Sigmoid colon (tissue), 4 donors: ENCODE data around the gene SLC2A3.
"Not testable (repeated sequence)": the region's sequence is repeated elsewhere in the genome, so short reads cannot be mapped to it uniquely, and the experiment has no call there.

ENCODE experiments used
- CTCF ChIP-seq, 4 experiments: fragments of 450-650 bp in 3 of 4; fragments of 200-600 bp in 1 of 4; IDR thresholded peaks; one replicate each; pipeline ENCODE4 v1.5.1; 2016 to 2019; ENCODE audit warnings: antibody characterized with exemption in 4 of 4, mild to moderate bottlenecking in 3 of 4, moderate library complexity in 2 of 4
- EP300 ChIP-seq, 4 donors: sonication (generic); formaldehyde crosslinking; IDR thresholded peaks; one replicate each; pipeline ENCODE4 v1.6.1; 2017; ENCODE audit warnings: antibody characterized with exemption in 4 of 4
- POLR2A ChIP-seq, 2 donors: fragments of 450-650 bp; IDR thresholded peaks; one replicate each; pipeline ENCODE4 v1.6.1; 2016; ENCODE audit warnings: antibody characterized with exemption in 2 of 2, mild to moderate bottlenecking in 2 of 2, moderate library complexity in 2 of 2
- POLR2AphosphoS5 ChIP-seq, 4 donors: sonication (generic); formaldehyde crosslinking; IDR thresholded peaks; one replicate each; pipeline ENCODE4 v1.6.1; 2017; ENCODE audit warnings: antibody characterized with exemption in 4 of 4

DNA sequence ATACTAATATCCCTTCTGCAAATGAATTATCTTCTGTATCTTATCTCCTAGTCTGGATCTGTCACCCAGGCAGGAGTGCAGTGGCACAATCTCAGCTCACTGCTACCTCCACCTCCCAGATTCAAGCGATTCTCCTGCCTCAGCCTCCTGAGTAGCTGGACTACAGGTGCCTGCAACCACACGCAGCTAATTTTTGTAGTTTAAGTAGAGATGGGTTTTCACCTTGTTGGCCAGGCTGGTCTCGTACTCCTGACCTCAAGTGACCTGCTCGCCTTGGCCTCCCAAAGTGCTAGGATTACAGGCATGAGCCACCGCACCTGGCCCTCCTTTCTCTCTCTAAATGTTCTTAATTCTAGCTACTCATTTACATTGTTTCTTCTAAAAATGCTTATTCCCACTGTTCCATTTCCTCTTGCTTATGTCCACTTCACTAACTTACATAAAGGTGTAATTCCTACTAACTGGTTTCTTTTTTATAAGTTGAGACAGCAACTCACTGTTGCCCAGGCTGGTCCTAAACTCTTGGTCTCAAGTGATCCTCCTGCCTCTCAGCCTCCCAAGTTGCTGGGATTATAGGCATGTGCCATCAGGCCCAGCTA lies 9.8 kb downstream of the SLC2A3 start:
- not testable (repeated sequence) for TF ChIP-seq POLR2A, CTCF, POLR2AphosphoS5, EP300 (IDR thresholded peaks at IDR 0.05)
